Prostate gland (tissue), 2 donors: Measurements from ENCODE around the gene ANP32B. TPM values are rescaled to one million over a fixed set of nuclear protein-coding genes. Genes with fewer than 3 reads are reported as not detected.

Experiments
- DNase-seq: peaks from one replicate; pipeline ENCODE4 v3.0.0-alpha.2; 2019; ENCODE audit warnings: low spot score
- H3K27ac ChIP-seq, 2 donors: fragments of 200-600 bp; sonication (generic); 2 replicates each; pipeline ENCODE4 v1.5.1; 2017 to 2019
- H3K27me3 ChIP-seq: fragments of 200-600 bp; sonication (generic); replicated peaks from 2 replicates; pipeline ENCODE4 v1.5.1; 2019; ENCODE audit not compliant: insufficient read depth
- H3K36me3 ChIP-seq, 2 donors: fragments of 200-600 bp; sonication (generic); 1 replicate in 1 of 2; 2 replicates in 1 of 2; pipeline versions ENCODE4 v1.5.1 to v1.8.1; 2017 to 2019
- H3K4me1 ChIP-seq: fragments of 200-600 bp; sonication (generic); replicated peaks from 2 replicates; pipeline ENCODE4 v1.5.1; 2019
- H3K4me3 ChIP-seq, 2 donors: fragments of 200-600 bp; sonication (generic); 2 replicates each; pipeline ENCODE4 v1.5.1; 2017 to 2019
- H3K9me3 ChIP-seq: fragments of 200-600 bp; sonication (generic); 2 replicates; pipeline ENCODE4 v1.5.1; 2017
- POLR2A ChIP-seq: fragments of 450-650 bp; IDR thresholded peaks from one replicate; pipeline ENCODE4 v1.6.1; 2016; ENCODE audit warnings: antibody characterized with exemption, mild to moderate bottlenecking
- POLR2AphosphoS5 ChIP-seq: sonication (generic); formaldehyde crosslinking; IDR thresholded peaks from one replicate; pipeline ENCODE4 v1.6.1; 2017; ENCODE audit warnings: antibody characterized with exemption
- WGBS: methylation state at CpG from one replicate; pipeline ENCODE4 v1.1.5; 2018; 5-methylcytosine and 5-hydroxymethylcytosine counted together
- intact Hi-C: fragments of 100-400 bp; cut with DNase I; formaldehyde crosslinking; loops from one replicate; pipeline ENCODE4 v1.14.2; 2022
- small RNA-seq, 2 donors: library from RNA; depleted of rRNA; stranded (forward); fragments of <200 nt; gene quantifications; one replicate each; pipeline ENCODE3, GENCODE V24; 2016
- total RNA-seq, 2 donors: library from RNA; depleted of rRNA; stranded (reverse); fragments of >200 nt; gene quantifications; one replicate each; pipeline ENCODE4 v1.1.0, GENCODE V29; 2016
- TF ChIP-seq, protein P1 (sequence below), 4 experiments: fragments of 200-600 bp in 2 of 4; fragments of 450-650 bp in 2 of 4; sonication (generic) in 2 of 4; IDR thresholded peaks; 1 replicate in 3 of 4; 2 replicates in 1 of 4; pipeline ENCODE4 v1.5.1; 2016 to 2019; ENCODE audit warnings: antibody characterized with exemption in 4 of 4, mild to moderate bottlenecking in 2 of 4, moderate library complexity in 2 of 4

ANP32B gene
- total RNA-seq, 2 donors from 2014 or later: 22.5 to 25.1 TPM

DNA sequence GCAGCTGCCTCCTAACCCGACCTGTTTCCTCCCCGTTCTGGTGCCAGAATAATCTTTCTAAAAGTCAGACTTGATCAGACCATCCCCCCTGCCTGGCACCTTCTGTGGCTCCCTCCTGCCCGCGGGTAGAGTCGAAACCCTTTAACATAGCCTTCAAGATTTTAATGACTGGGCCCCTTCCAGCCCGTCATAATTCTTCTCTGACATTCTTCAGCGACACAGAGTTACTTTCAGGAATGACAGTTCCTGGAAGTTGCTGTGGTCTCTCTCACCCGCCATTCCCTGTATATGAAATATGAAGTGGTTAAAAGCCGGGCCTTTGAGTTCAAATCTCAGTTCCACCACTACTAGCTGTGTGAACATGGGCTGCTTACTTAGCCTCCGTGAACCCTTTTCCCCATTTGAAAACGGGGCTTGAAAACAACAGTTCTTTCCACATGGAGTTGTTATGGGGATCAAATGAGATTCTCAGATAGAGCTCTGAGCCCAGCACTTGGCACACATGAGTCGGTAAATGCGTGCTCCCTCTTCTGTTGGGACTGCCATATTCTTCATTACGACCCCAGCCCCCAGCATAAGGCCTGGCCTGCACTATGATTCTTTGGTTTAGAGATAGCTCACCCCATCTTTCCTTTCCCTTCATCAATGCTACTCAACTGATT, 74.1 kb downstream of the ANP32B start:
- intact Hi-C loops: loop anchor here (5.0 kb wide), 2 partner anchors 135 to 200 kb away; partner anchors contain the start of genes TBC1D2 and TRMO

DNA sequence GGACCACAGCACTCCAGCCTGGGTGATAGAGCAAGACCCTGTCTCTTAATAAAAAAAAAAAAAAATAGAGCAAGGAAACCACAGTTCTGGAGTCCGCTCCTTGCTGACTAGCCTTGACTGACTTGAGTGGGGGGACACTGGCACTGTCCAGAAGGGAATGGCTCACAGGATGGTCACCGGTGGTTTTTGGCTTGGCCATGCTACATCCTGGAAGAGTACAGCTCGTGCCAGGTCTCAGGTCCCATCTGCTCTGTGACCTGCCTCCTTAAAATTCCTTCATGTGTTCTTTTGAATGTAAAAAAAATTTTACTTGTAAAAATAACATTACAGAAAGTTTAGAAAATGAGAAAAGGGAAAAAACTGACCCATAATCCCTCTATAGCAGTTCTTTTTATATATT, 79.0 kb downstream of the ANP32B start:
- Histone ChIP-seq H3K4me1 (no peaks in the 10 kb centered on the region), H3K9me3 (no peaks in the 10 kb centered on the region), H3K27me3 (no peaks in the 10 kb centered on the region), H3K36me3 (no peaks in the 10 kb centered on the region), H3K27ac (peak overlapping the region; percentile 69 to 97), H3K4me3 (no peak overlapping the region)
- DNase-seq: no peak
- WGBS: 76% methylated on average over 3 of the region's 3 CpGs
- intact Hi-C loops: no loop called here
- TF ChIP-seq, protein P1, sequence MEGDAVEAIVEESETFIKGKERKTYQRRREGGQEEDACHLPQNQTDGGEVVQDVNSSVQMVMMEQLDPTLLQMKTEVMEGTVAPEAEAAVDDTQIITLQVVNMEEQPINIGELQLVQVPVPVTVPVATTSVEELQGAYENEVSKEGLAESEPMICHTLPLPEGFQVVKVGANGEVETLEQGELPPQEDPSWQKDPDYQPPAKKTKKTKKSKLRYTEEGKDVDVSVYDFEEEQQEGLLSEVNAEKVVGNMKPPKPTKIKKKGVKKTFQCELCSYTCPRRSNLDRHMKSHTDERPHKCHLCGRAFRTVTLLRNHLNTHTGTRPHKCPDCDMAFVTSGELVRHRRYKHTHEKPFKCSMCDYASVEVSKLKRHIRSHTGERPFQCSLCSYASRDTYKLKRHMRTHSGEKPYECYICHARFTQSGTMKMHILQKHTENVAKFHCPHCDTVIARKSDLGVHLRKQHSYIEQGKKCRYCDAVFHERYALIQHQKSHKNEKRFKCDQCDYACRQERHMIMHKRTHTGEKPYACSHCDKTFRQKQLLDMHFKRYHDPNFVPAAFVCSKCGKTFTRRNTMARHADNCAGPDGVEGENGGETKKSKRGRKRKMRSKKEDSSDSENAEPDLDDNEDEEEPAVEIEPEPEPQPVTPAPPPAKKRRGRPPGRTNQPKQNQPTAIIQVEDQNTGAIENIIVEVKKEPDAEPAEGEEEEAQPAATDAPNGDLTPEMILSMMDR (IDR thresholded peaks at IDR 0.05): no peak
- TF ChIP-seq POLR2AphosphoS5 (no peak), POLR2A (no peak)

More for the DNA sequence above, 74.1 kb downstream of the ANP32B start:
- peak overlapping the region; percentile 88 to 94 for H3K4me3 ChIP-seq
- H3K27ac ChIP-seq: peak overlapping the region; percentile 97
- no peak for DNase-seq
- TF ChIP-seq, protein P1 (IDR thresholded peaks at IDR 0.05): no peak
- no peak for TF ChIP-seq POLR2AphosphoS5
- no peak for TF ChIP-seq POLR2A
- H3K9me3 ChIP-seq: no peaks in the 10 kb centered on the region
- H3K27me3 ChIP-seq: no peaks in the 10 kb centered on the region
- H3K4me1 ChIP-seq: no peaks in the 10 kb centered on the region
- no peaks in the 10 kb centered on the region for H3K36me3 ChIP-seq
- 3% methylated on average over 14 of the region's 14 CpGs for WGBS

DNA sequence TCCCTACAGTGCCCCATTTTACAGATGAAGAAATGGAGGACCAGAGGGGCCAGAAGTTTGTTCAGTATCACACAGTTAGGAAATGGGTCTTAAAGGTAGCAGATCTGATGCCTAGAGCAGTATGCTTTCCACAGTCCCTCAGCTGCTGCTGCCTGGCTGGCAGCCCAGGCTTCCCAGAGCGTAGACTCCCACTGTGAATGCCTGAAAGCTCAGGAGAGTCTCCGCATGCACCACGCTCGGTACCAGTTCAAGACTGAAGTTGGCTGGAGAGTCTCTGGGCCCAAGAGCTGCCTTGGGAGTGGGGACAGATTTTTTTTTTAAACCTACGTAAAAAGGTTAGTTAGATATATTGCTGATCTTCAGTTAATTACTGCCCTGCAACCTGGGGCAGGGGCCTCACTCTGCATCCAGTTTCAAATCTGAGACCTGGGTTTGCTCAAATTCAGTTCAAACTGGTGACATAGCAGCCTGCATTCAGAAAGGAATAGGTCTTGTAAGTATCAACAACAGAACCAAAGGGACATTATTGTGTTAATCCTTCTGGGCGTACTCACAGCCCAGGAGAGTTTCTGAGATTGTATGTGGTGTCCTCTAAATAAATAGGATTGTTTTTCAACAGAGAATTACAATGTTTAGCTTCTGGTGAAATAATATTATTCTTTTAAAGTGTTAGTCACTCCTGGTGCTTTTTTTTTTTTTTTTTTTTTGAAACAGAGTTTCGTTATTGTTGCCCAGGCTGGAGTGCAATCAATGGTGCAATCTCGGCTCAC, 81.7 kb downstream of the ANP32B start:
- TF ChIP-seq POLR2AphosphoS5 (no peak), POLR2A (no peak)
- TF ChIP-seq, protein P1 (IDR thresholded peaks at IDR 0.05): no peak
- Histone ChIP-seq H3K9me3 (no peaks in the 10 kb centered on the region), H3K36me3 (no peaks in the 10 kb centered on the region), H3K4me3 (no peak overlapping the region), H3K4me1 (no peaks in the 10 kb centered on the region), H3K27me3 (no peaks in the 10 kb centered on the region), H3K27ac (peak overlapping the region; percentile 69 to 97)
- DNase-seq: no peak
- intact Hi-C loops: no loop called here
- 83% methylated on average over 8 of the region's 8 CpGs for WGBS

Small RNA genes lying within 50 kb of the gene (small RNA-seq; reads per million reads assigned to genes)
- gene RNU6-918P: 0 reads per million in 2 donors

Other genes with a start within 250 kb of the ANP32B start
- gene FOXE1, start 130.1 kb upstream of the ANP32B start, total RNA-seq: 1 to 10 TPM in 1 of 2 donors, under 1 TPM in 1; 0.97 to 5.5 TPM
- 10 to 100 TPM; 44.8 to 45.2 TPM for gene TRMO, start 60.8 kb upstream of the ANP32B start, total RNA-seq
- 1 to 10 TPM in 1 of 2 donors, not detected in 1; 1.4 TPM for gene HEMGN, start 45.2 kb upstream of the ANP32B start, total RNA-seq
- gene NANS, start 73.4 kb downstream of the ANP32B start, total RNA-seq: 100 to 1,000 TPM; 160 to 318 TPM
- 10 to 100 TPM; 23.4 to 24.3 TPM for gene TRIM14, start 135.9 kb downstream of the ANP32B start, total RNA-seq
- 10 to 100 TPM; 31.2 to 45.3 TPM for gene CORO2A, start 209.3 kb downstream of the ANP32B start, total RNA-seq